ENCODE results near the gene HSPBP1.
A peak's percentile ranks its signal among the peaks of the same experiment; 100 is the strongest.
"Not testable (repeated sequence)": the region's sequence is repeated elsewhere in the genome, so short reads cannot be mapped to it uniquely, and the experiment has no call there.

HSPBP1 gene

GRCh38 chr19:55279770-55280643 is at the start of gene HSPBP1:
Gene HSPBP1 (minus strand): TSS chr19:55280110. CDS start chr19:55279608, 502 bp downstream.
- DNase-seq = peak; percentile 94

- not testable (repeated sequence) for DNase-seq
Measured at GRCh38 chr19:55328774-55329318, 48.9 kb upstream of the HSPBP1 start.

- DNase-seq = peak; percentile 17
Measured at GRCh38 chr19:55325172-55325571, 45.3 kb upstream of the HSPBP1 start, which contains the start of gene TMEM150B. Gene TMEM150B (minus strand): TSS chr19:55325341. CDS start chr19:55321036, 4,305 bp downstream.

- no peak for DNase-seq
Measured at GRCh38 chr19:55324662-55325061, 44.8 kb upstream of the HSPBP1 start.

GRCh38 chr19:55322204-55322885 is 42.4 kb upstream of the HSPBP1 start:
- DNase-seq = peak; percentile 18

GRCh38 chr19:55321466-55322137 is 41.7 kb upstream of the HSPBP1 start:
- DNase-seq = no peak

GRCh38 chr19:55320844-55321419 is 41.0 kb upstream of the HSPBP1 start:
- DNase-seq = no peak

GRCh38 chr19:55319785-55320184 is 39.9 kb upstream of the HSPBP1 start:
- peak; percentile 61 for DNase-seq

GRCh38 chr19:55316646-55317045 is 36.7 kb upstream of the HSPBP1 start:
- no peak for DNase-seq

GRCh38 chr19:55315956-55316525 is 36.1 kb upstream of the HSPBP1 start:
- DNase-seq = no peak

- no peak for DNase-seq
Measured at GRCh38 chr19:55314396-55314795, 34.5 kb upstream of the HSPBP1 start.

GRCh38 chr19:55312621-55313512 is 33.0 kb upstream of the HSPBP1 start:
- no peak for DNase-seq

- no peak for DNase-seq
Measured at GRCh38 chr19:55311797-55312196, 31.9 kb upstream of the HSPBP1 start.

- no peak for DNase-seq
Measured at GRCh38 chr19:55311397-55311796, 31.5 kb upstream of the HSPBP1 start.

- DNase-seq = no peak
Measured at GRCh38 chr19:55310498-55310897, 30.6 kb upstream of the HSPBP1 start.

GRCh38 chr19:55309448-55309847 is 29.5 kb upstream of the HSPBP1 start:
- DNase-seq = no peak

GRCh38 chr19:55308281-55308680 is 28.4 kb upstream of the HSPBP1 start:
- no peak for DNase-seq

GRCh38 chr19:55306712-55307111 is 26.8 kb upstream of the HSPBP1 start:
- DNase-seq = no peak

- no peak for DNase-seq
Measured at GRCh38 chr19:55305983-55306562, 26.2 kb upstream of the HSPBP1 start.

- DNase-seq = peak; percentile 51
Measured at GRCh38 chr19:55305491-55305890, 25.6 kb upstream of the HSPBP1 start.

GRCh38 chr19:55304980-55305379 is 25.1 kb upstream of the HSPBP1 start:
- DNase-seq = no peak

Measured in femur (tissue), 1 donor.